Measurements from ENCODE around the gene ANGPT4. TPM values are rescaled to one million over a fixed set of nuclear protein-coding genes. Genes with fewer than 3 reads are reported as not detected.

The ANGPT4 gene
- total RNA-seq, 1 donor from 2014 or later, result not detected

DNA sequence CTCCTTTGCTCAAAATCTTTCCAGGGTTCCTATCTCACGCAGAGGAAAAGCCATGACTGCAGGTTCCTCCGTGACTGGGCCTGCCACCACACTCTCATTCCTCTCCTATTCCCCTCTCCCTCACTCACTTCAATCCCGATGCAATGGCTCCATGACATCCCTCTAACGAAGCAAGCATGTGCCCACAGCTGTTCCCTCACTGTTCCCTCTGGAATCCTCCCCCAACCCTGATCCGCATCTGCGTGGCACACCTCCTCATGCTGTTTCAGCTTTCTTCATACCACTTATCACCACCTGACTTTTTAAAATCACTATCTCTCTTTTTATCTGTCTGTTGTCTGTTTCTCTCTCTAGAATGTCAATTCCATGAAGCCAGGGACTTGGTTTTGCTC is 25.5 kb downstream of the ANGPT4 start:
- H3K4me1 Mint-ChIP-seq (ENCODE audit: low read depth), result no peaks in the 10 kb centered on the region
- no peak overlapping the region for H3K27ac Mint-ChIP-seq
- no peaks in the 10 kb centered on the region for H3K36me3 Mint-ChIP-seq (ENCODE audit: low read depth)
- intact Hi-C loops (cut with micrococcal nuclease), result no loop called here
- no peak for DNase-seq (ENCODE audit: low spot score)
- H3K9me3 Mint-ChIP-seq, result no peaks in the 10 kb centered on the region
- H3K27me3 Mint-ChIP-seq (ENCODE audit: low read depth), result peaks cover 13% of the 10 kb centered on the region
- no peak overlapping the region for H3K4me3 Mint-ChIP-seq (ENCODE audit: low read depth)

DNA sequence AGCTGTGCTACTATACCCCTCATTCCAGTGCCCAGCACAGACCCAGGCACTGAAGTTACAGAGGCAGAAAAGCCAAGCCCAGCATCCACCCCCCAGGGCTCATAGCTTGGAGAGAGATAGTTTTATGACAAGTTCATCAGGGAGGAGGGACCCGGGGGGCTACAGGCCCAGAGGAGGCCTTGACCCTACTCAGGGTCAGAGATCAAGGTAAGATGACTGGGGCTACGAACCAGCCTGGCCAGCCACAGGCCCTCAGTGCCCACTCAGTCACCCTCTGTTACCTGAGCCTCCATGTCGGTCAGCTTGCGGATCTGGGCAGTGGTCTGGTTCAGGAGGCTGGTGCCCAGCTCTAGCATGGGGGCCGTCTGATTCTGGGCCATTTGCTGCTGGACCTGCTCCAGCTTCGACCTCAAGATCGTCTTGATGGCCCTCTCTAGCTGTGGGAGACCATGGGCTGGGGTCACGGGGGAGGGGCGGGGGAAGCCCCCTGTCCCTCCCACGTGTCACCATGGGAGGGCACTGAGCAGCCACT is 26.1 kb downstream of the ANGPT4 start:
- Mint-ChIP-seq H3K4me1 (ENCODE audit: low read depth) (no peaks in the 10 kb centered on the region), H3K27ac (no peak overlapping the region), H3K36me3 (ENCODE audit: low read depth) (no peaks in the 10 kb centered on the region), H3K9me3 (no peaks in the 10 kb centered on the region), H3K4me3 (ENCODE audit: low read depth) (no peak overlapping the region), H3K27me3 (ENCODE audit: low read depth) (peaks cover 20% of the 10 kb centered on the region)
- intact Hi-C loops (cut with micrococcal nuclease), result no loop called here
- DNase-seq (ENCODE audit: low spot score), result no peak

DNA sequence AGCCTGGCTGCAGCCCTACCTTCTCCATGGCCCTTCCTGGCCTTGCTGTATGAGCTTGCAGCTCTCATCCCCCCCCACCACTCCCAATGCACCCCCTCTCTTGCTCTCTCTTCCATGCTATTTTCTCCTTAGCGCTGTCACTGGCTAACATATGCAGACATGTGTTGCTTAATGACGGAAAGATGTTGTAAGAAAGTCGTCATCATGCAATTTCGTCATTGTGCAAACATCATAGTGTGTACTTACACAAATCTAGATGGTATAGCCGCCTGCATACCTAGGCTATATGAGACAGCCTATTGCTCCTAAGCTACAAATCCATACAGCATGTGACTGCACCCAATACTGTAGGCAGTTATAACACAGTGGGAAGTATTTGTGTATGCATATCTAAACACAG is 27.0 kb downstream of the ANGPT4 start:
- H3K36me3 Mint-ChIP-seq (ENCODE audit: low read depth), result no peaks in the 10 kb centered on the region
- H3K27ac Mint-ChIP-seq, result no peak overlapping the region
- no peak overlapping the region for H3K4me3 Mint-ChIP-seq (ENCODE audit: low read depth)
- no peaks in the 10 kb centered on the region for H3K4me1 Mint-ChIP-seq (ENCODE audit: low read depth)
- no peak for DNase-seq (ENCODE audit: low spot score)
- H3K9me3 Mint-ChIP-seq, result no peaks in the 10 kb centered on the region
- H3K27me3 Mint-ChIP-seq (ENCODE audit: low read depth), result peaks cover 22% of the 10 kb centered on the region
- intact Hi-C loops (cut with micrococcal nuclease), result no loop called here

DNA sequence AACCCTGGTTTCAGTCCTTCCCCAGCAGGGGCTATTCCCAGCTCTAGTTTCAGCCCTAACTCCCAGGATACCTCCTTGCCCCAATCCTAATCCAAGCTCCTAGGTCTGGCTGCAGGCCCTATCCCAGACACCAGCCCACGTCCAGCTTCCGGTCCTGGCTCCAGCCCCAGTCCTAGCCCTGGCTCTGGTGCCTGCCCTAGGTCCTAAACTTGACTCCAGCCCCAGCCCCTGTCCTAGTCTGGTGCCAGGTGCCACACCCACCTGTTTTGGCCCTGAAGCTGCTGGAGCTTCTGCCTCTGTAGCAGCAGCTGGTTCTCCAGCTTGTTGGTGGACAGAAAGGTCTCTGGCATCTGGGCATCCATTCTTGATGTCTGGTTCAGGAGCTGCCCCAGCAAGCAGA is 28.1 kb downstream of the ANGPT4 start:
- intact Hi-C loops (cut with micrococcal nuclease), result no loop called here
- DNase-seq (ENCODE audit: low spot score), result no peak
- peaks cover 18% of the 10 kb centered on the region for H3K27me3 Mint-ChIP-seq (ENCODE audit: low read depth)
- no peaks in the 10 kb centered on the region for H3K4me1 Mint-ChIP-seq (ENCODE audit: low read depth)
- H3K4me3 Mint-ChIP-seq (ENCODE audit: low read depth), result no peak overlapping the region
- no peaks in the 10 kb centered on the region for H3K9me3 Mint-ChIP-seq
- H3K36me3 Mint-ChIP-seq (ENCODE audit: low read depth), result no peaks in the 10 kb centered on the region
- no peak overlapping the region for H3K27ac Mint-ChIP-seq

DNA sequence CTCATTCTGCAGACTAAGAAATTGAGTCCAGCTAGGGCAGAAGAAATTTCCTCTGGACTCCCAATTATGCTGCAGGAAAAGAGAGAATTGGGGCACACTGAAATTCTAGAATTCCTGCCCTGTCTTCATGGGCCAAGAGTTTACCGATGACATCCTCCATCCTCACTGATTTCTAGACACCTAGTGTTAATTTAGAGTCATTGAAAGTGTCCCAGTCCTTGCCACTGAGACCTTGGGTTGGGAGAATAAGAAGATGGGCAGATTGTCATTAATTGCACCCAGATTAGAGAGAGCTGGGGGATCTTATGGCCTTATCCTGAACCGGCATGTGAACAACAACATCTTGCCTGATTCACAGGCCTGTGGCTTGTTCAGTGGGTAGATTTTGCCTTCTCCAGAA is 29.0 kb downstream of the ANGPT4 start:
- H3K27me3 Mint-ChIP-seq (ENCODE audit: low read depth), result peaks cover 18% of the 10 kb centered on the region
- H3K36me3 Mint-ChIP-seq (ENCODE audit: low read depth), result no peaks in the 10 kb centered on the region
- DNase-seq (ENCODE audit: low spot score), result no peak
- no peak overlapping the region for H3K4me3 Mint-ChIP-seq (ENCODE audit: low read depth)
- H3K9me3 Mint-ChIP-seq, result no peaks in the 10 kb centered on the region
- intact Hi-C loops (cut with micrococcal nuclease), result no loop called here
- no peak overlapping the region for H3K27ac Mint-ChIP-seq
- H3K4me1 Mint-ChIP-seq (ENCODE audit: low read depth), result peaks cover 1% of the 10 kb centered on the region

DNA sequence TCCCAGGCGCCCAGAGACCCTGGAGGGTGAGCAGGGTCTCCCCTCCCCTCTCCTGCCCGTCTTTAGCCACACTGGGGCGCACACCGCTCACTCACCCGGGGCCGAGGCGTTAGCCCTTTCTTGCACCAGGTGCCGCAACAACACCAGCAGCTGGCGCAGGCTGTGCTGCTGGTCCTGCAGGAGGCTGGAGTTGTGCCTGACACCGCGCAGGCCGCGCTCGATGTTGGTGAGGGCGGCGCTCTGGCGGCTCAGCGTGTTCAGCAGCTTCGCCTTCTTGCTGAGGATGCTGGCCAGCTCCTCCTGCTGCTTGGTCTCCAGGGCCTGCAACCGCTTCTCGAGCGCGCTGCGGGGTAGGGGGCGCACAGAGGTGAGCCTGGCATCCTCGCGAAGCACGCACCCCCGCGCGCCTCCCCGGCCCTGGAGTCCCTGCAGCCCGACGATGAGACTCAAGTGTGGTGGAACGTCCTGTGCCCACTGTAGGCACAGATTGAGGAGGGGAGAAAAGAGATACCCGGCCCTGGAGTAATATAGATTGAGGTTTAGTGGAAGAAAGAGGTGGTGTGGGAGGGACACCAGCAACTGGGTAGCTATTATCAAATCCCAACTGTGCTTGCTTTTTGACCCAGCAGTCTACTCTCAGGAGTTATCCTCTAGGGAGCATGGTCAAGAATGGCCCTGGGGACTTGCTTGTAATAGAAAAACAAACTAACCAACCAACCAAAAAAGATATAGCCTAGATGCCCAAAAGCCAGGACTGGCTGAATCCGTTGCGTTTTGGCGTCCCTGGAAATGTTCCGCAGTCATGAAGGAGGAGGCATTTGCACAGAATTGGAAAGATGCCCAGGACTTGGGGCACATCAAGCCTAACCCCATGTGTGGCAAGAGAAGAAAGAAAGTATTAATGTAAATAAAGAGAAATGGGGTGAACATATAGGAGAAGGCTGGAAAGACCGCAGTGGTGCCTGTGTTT is 30.9 kb downstream of the ANGPT4 start:
- no peaks in the 10 kb centered on the region for H3K36me3 Mint-ChIP-seq (ENCODE audit: low read depth)
- DNase-seq (ENCODE audit: low spot score), result no peak
- intact Hi-C loops (cut with micrococcal nuclease), result loop anchor here (5.0 kb wide), 1 partner anchor 68 kb away; no protein-coding TSS in a partner anchor
- H3K27me3 Mint-ChIP-seq (ENCODE audit: low read depth), result peaks cover 15% of the 10 kb centered on the region
- no peak overlapping the region for H3K4me3 Mint-ChIP-seq (ENCODE audit: low read depth)
- peaks cover 11% of the 10 kb centered on the region for H3K4me1 Mint-ChIP-seq (ENCODE audit: low read depth)
- no peaks in the 10 kb centered on the region for H3K9me3 Mint-ChIP-seq
- no peak overlapping the region for H3K27ac Mint-ChIP-seq

DNA sequence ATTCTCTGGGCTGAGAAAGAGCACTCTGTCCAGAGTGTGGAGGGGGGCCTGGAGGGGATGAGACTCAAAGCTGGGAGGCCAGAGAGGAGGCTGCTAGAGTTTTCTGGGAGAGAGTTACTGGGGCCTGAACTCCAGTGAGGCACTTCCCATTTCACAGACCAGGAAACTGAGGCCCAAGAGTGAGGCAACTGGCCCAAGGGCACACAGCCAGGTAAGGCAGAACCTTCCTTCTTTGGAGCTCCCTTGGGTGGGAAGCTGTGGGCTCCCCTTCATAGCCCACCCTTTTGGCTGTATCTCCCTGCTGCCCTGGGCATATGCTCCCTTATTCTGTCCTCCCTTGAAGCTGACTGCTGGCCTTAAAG is 34.4 kb downstream of the ANGPT4 start:
- no peaks in the 10 kb centered on the region for H3K36me3 Mint-ChIP-seq (ENCODE audit: low read depth)
- intact Hi-C loops (cut with micrococcal nuclease), result loop anchor here (5.0 kb wide), 1 partner anchor 64 kb away; no protein-coding TSS in a partner anchor
- no peak overlapping the region for H3K27ac Mint-ChIP-seq
- H3K27me3 Mint-ChIP-seq (ENCODE audit: low read depth), result peaks cover 13% of the 10 kb centered on the region
- no peaks in the 10 kb centered on the region for H3K9me3 Mint-ChIP-seq
- peaks cover 11% of the 10 kb centered on the region for H3K4me1 Mint-ChIP-seq (ENCODE audit: low read depth)
- DNase-seq (ENCODE audit: low spot score), result no peak
- peak overlapping the region; percentile 10 for H3K4me3 Mint-ChIP-seq (ENCODE audit: low read depth)

DNA sequence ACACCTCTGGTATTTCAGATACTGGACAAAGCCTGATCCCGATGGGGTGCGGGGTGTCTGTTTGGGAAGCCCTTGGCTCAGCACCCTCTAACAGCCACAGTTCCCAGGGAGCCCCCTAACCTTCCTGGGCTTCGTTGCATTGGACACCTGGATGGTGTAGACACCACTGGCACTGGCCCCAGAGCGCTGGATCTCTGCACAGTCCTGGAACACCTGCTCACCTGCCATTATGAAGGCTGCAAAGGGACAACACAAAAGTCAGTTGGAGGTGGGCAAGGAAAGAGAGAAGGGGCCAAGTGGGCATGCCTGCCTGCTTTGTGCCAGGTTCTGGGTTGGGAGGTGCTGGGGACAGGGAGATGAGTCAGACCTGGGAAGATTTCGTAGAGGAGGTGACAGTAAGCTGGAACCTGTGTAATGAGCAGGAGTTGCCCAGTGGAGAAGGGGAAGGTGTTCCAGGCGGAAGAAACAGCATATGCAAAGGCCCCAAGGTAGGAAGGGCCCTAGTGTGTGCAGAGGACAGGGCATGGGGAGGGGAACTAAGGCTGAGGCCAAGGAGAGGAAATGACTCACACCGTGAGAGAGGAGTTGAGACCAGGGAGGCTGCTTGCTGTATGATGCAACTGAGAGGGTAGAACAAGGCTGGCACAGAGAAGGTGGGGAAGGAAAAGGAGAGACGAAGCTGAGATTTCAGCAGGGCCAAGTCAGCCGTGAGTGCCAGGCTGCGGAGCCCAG is 34.9 kb downstream of the ANGPT4 start:
- no peak for DNase-seq (ENCODE audit: low spot score)
- intact Hi-C loops (cut with micrococcal nuclease), result loop anchor here (5.0 kb wide), 1 partner anchor 64 kb away; no protein-coding TSS in a partner anchor
- Mint-ChIP-seq H3K27ac (peak overlapping the region; percentile 0), H3K36me3 (ENCODE audit: low read depth) (no peaks in the 10 kb centered on the region), H3K4me3 (ENCODE audit: low read depth) (peak overlapping the region; percentile 10), H3K9me3 (no peaks in the 10 kb centered on the region), H3K4me1 (ENCODE audit: low read depth) (peaks cover 11% of the 10 kb centered on the region), H3K27me3 (ENCODE audit: low read depth) (peaks cover 12% of the 10 kb centered on the region)

DNA sequence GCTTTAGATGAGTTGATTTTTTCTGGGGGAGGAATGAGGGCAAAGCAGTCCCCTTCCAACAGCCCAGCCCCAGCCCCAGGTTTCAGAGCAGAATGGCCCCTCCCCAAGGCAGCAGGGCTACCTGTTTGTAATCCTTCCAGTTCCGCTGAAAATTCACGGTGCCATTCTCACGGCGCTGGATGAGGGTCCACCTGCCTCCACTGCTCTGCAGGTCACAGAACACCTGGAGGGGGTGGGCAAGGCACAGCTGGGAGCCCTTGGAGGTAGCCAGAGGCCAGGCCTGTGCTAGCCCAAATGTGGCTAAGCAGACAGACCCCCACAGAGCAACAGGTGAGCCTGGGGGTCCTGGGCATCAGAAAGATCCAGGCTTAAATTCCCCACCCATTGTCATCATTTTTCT is 36.5 kb downstream of the ANGPT4 start:
- no peaks in the 10 kb centered on the region for H3K9me3 Mint-ChIP-seq
- H3K27me3 Mint-ChIP-seq (ENCODE audit: low read depth), result peaks cover 2% of the 10 kb centered on the region
- H3K4me1 Mint-ChIP-seq (ENCODE audit: low read depth), result peaks cover 11% of the 10 kb centered on the region
- H3K27ac Mint-ChIP-seq, result no peak overlapping the region
- no peaks in the 10 kb centered on the region for H3K36me3 Mint-ChIP-seq (ENCODE audit: low read depth)
- intact Hi-C loops (cut with micrococcal nuclease), result loop anchor here (5.0 kb wide), 1 partner anchor 62 kb away; no protein-coding TSS in a partner anchor
- DNase-seq (ENCODE audit: low spot score), result no peak
- no peak overlapping the region for H3K4me3 Mint-ChIP-seq (ENCODE audit: low read depth)

DNA sequence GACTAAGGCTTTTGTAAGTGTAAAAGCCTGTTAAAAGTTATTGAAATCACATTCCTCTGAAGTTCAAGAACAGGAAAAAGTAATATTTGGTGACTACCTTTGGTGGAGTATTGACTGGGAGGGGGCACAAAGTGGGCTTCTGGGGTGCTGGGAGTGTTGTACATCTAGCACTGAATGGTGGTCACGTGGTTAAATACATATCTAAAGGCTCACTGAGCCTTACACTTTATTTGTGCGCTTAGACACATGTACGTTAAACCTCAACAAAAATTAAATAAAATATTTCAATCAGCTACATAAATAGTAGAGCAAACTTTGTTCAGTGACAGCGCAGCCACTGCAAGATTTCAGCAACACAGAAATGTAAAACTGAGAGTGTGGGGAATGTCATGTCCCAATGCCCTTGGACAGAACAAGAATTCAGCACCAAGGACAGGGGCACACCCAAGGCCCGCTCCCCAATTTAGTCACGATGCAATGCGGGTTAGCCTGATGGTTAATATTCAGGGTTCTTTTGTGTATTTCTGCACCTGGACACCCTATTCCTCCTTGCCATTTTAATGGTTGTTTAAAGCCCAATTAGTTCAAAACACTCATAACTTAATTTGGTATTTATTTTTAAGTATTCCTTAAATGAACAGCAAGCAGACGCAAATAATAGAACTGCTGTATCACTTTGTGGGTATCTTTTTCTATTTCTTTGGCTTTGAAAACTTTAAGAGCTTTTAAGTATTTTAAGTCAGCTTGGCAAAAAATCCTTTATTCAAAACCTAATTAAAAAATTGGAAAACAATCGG is 37.4 kb downstream of the ANGPT4 start:
- intact Hi-C loops (cut with micrococcal nuclease), result no loop called here
- H3K4me3 Mint-ChIP-seq (ENCODE audit: low read depth), result no peak overlapping the region
- H3K9me3 Mint-ChIP-seq, result no peaks in the 10 kb centered on the region
- no peaks in the 10 kb centered on the region for H3K36me3 Mint-ChIP-seq (ENCODE audit: low read depth)
- H3K27me3 Mint-ChIP-seq (ENCODE audit: low read depth), result no peaks in the 10 kb centered on the region
- H3K27ac Mint-ChIP-seq, result no peak overlapping the region
- H3K4me1 Mint-ChIP-seq (ENCODE audit: low read depth), result peaks cover 11% of the 10 kb centered on the region
- DNase-seq (ENCODE audit: low spot score), result no peak

DNA sequence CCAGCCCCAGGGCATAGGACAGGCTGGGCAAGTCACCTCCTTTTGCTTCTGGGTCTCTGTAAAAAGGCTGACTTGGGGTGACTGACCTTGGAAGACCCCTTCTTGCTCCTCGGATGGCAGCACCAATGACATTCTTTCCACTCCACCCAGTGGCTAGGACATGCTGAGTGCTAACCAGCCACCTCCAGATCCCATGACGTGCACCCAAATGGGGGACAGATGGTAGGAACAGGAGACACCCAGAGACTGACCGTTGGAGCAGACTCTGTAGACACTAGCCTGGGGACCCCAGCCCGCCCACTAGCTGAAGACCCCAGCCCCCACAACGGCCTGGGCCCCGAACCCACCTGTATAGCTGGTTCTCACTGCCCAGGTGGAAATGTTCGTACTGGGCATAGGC is 38.3 kb downstream of the ANGPT4 start:
- intact Hi-C loops (cut with micrococcal nuclease), result no loop called here

DNA sequence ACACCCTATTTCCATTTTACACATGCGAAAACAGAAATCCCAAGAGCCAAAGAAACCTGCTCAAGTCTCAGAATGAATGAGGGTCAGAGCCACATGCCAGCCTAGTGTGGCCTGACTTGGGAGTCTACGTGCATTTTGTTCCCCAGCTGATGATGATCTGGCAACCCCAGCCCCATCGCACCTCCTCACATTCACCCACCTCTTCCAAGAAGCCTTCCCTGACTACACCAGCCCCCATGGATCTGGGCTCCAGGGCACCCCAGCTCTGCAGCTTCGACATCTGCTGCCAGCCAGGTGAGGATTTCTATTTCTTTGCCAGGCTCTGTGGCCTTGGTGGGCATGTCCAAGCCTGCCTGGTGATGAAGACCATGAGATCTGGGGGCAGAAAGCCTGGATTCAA is 41.0 kb downstream of the ANGPT4 start:
- DNase-seq (ENCODE audit: low spot score), result no peak
- H3K27ac Mint-ChIP-seq, result no peak overlapping the region
- H3K27me3 Mint-ChIP-seq (ENCODE audit: low read depth), result no peaks in the 10 kb centered on the region
- no peaks in the 10 kb centered on the region for H3K9me3 Mint-ChIP-seq
- H3K4me3 Mint-ChIP-seq (ENCODE audit: low read depth), result no peak overlapping the region
- H3K4me1 Mint-ChIP-seq (ENCODE audit: low read depth), result no peaks in the 10 kb centered on the region
- no peaks in the 10 kb centered on the region for H3K36me3 Mint-ChIP-seq (ENCODE audit: low read depth)
- intact Hi-C loops (cut with micrococcal nuclease), result no loop called here

More for the DNA sequence above, 38.3 kb downstream of the ANGPT4 start:
- Mint-ChIP-seq H3K4me1 (ENCODE audit: low read depth) (peaks cover 11% of the 10 kb centered on the region), H3K27ac (no peak overlapping the region), H3K4me3 (ENCODE audit: low read depth) (no peak overlapping the region), H3K9me3 (no peaks in the 10 kb centered on the region), H3K27me3 (ENCODE audit: low read depth) (no peaks in the 10 kb centered on the region), H3K36me3 (ENCODE audit: low read depth) (no peaks in the 10 kb centered on the region)
- no peak for DNase-seq (ENCODE audit: low spot score)
